ENCODE data around the gene PELO. TPM values are rescaled to one million over a fixed set of nuclear protein-coding genes. Genes with fewer than 3 reads are reported as not detected.

Gene PELO
- total and polyA plus RNA-seq, 2 donors (not counting 3 experiments of a cell fraction or from before 2014, with no cell fraction given): 8.6 to 13.2 TPM

DNA sequence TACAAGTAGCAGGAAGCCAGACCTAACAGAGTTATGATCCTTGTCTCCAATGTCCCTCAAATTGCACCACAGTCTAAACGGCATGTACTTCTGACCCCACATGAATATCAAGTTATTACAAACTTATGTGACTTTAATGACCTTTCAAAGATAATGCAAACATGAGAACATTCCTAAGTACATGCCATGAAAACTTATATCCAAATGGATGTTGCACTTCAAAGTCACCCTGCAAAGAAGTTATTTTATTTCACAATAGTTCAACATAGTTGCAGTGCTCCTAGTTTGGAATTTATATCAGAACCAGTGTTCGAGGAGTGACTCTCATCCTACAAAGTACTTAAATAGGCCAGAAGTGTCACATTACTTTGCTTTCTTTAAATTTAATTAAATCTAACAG lies 41.2 kb upstream of the PELO start:
- H4K20me1 ChIP-seq (replicated peaks; ENCODE audit: control insufficient read depth, extremely low read depth, insufficient read depth, low read length): no peaks in the 10 kb centered on the region
- TF ChIP-seq GATA2 (IDR thresholded peaks at IDR 0.05; ENCODE audit: insufficient read depth, insufficient read length, low read depth, low read length): no peak
- no peak for TF ChIP-seq MYC (IDR thresholded peaks at IDR 0.05; ENCODE audit: low read depth, low read length)
- no peak for TF ChIP-seq POLR2A (IDR thresholded peaks at IDR 0.05; ENCODE audit: low read depth, low read length)
- no peak for TF ChIP-seq JUN (IDR thresholded peaks at IDR 0.05; ENCODE audit: borderline replicate concordance, insufficient read depth, insufficient read length, low read depth)
- no peak for TF ChIP-seq POLR2AphosphoS5 (IDR thresholded peaks at IDR 0.05; ENCODE audit: insufficient read depth, low read depth, low read length)
- TF ChIP-seq, protein P1, sequence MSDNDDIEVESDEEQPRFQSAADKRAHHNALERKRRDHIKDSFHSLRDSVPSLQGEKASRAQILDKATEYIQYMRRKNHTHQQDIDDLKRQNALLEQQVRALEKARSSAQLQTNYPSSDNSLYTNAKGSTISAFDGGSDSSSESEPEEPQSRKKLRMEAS (IDR thresholded peaks at IDR 0.05; ENCODE audit: insufficient read depth, insufficient read length): no peak
- TF ChIP-seq, protein P2, sequence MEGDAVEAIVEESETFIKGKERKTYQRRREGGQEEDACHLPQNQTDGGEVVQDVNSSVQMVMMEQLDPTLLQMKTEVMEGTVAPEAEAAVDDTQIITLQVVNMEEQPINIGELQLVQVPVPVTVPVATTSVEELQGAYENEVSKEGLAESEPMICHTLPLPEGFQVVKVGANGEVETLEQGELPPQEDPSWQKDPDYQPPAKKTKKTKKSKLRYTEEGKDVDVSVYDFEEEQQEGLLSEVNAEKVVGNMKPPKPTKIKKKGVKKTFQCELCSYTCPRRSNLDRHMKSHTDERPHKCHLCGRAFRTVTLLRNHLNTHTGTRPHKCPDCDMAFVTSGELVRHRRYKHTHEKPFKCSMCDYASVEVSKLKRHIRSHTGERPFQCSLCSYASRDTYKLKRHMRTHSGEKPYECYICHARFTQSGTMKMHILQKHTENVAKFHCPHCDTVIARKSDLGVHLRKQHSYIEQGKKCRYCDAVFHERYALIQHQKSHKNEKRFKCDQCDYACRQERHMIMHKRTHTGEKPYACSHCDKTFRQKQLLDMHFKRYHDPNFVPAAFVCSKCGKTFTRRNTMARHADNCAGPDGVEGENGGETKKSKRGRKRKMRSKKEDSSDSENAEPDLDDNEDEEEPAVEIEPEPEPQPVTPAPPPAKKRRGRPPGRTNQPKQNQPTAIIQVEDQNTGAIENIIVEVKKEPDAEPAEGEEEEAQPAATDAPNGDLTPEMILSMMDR (IDR thresholded peaks at IDR 0.05; ENCODE audit: extremely low read depth in 1 of 2, insufficient read depth in 1 of 2, low read depth in 1 of 2, low read length in 2 of 2): no peak
- H3K79me2 ChIP-seq (ENCODE audit: control insufficient read depth, insufficient read depth, low read length): no peaks in the 10 kb centered on the region
- CTCF ChIA-PET: no interaction called here
- no peak overlapping the region for H3K9ac ChIP-seq (replicated peaks; ENCODE audit: extremely low read depth, insufficient read depth, low read length)
- H3K4me1 ChIP-seq (ENCODE audit: control insufficient read depth, extremely low read depth, insufficient read depth, low read length): peaks cover 28% of the 10 kb centered on the region
- no peaks in the 10 kb centered on the region for H3K9me1 ChIP-seq (replicated peaks; ENCODE audit: control insufficient read depth, extremely low read depth, insufficient read depth, low read length)
- dilution Hi-C loops (cut with MboI; ENCODE audit: extremely low pct_ligation_motif_present, low sequenced_read_pairs) (no loop called here), intact Hi-C loops (cut with micrococcal nuclease) (no loop called here)
- FAIRE-seq: no peak
- H2AFZ ChIP-seq (ENCODE audit: low read depth, low read length): no peak overlapping the region
- POLR2A ChIA-PET: no interaction called here
- H3K27ac ChIP-seq (ENCODE audit: insufficient read depth, low read depth, low read length): no peak overlapping the region
- H3K36me3 ChIP-seq (ENCODE audit: control insufficient read depth in 2 of 2, extremely low read depth in 1 of 2, insufficient read depth in 2 of 2, low read length in 2 of 2): no peaks in the 10 kb centered on the region
- BruUV-seq (replicated peaks): no TSS peak
- no peaks in the 10 kb centered on the region for H3K27me3 ChIP-seq (ENCODE audit: control insufficient read depth in 2 of 2, insufficient read depth in 2 of 2, low read length in 2 of 2)
- DNase-seq (ENCODE audit: low read depth, low spot score): no peak
- H3K9me3 ChIP-seq (replicated peaks; ENCODE audit: control insufficient read depth, insufficient read depth, low read length): no peaks in the 10 kb centered on the region
- no peak overlapping the region for H3K4me3 ChIP-seq (replicated peaks in 1 of 3; ENCODE audit: insufficient read depth in 1 of 3, low read depth in 1 of 3, low read length in 3 of 3)
- no peak overlapping the region for H3K4me2 ChIP-seq (ENCODE audit: insufficient read depth, low read length)

All from endothelial cell of umbilical vein (primary cell).